ENCODE data around the gene PPP1R13L. TPM values are rescaled to one million over a fixed set of nuclear protein-coding genes. Genes with fewer than 3 reads are reported as not detected.

PPP1R13L gene
- total RNA-seq, 4 donors from 2014 or later: 28.5 to 298 (median 44.4) TPM

DNA sequence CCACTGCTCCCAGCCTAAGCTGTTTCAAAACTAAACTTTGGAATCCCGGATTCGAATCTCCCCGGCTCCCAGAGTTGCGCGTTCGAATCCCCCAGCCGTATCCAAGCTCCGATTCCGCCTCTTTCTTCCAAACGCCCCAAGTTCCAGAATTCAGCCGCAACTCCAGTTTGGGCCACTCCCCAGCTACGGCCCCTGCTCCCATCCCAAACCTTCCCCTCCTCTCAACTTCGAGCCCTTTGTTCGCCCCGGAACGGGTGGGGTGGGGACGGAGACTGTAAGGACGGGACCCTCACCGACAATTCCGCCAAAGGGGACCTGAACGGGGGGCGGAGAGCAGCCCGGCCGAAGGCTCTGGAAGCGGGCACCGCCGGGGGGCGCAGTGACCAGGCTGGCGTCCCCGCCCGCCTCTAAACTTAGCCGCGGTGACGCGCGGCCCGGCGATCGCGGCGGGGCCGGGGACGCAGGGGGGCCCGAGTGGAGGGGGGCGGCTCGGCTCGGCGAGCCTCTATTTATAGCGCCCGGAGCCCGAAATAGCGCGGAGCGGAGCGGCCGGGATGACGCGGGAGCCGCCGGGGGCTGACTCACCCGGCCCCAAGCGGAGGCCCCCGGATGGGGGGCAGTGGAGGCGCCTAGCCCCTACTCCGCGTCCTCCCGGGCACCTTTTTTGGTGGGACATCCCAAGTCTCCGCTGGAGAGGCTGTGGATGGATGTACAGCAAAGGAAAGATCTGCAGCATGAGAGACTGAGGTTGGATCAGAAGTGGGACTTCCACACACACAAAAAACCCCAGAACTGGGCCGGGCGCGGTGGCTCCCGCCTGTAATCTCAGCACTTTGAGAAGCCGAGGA is 23.7 kb upstream of the PPP1R13L start:
- no peaks in the 10 kb centered on the region for H3K36me3 ChIP-seq
- H3K9me3 ChIP-seq: no peaks in the 10 kb centered on the region
- peak overlapping the region; percentile 21 to 51 (median 32) for H3K4me3 ChIP-seq
- in situ Hi-C loops (cut with MboI; ENCODE audit: low pct_ligation_motif_present in 1 of 4, low pct_unique_long_range_greater_than_20kb in 1 of 4, low sequenced_read_pairs in 3 of 4) (no loop called here), intact Hi-C loops (cut with DNase I; ENCODE audit: low total_unique reads) (no loop called here)
- peak in 1 of 3 donors; percentile 29 for TF ChIP-seq POLR2AphosphoS5 (IDR thresholded peaks at IDR 0.05)
- TF ChIP-seq POLR2A (IDR thresholded peaks at IDR 0.05): no peak
- no peak for TF ChIP-seq EP300 (IDR thresholded peaks at IDR 0.05; ENCODE audit: low read depth)
- TF ChIP-seq, protein P1, sequence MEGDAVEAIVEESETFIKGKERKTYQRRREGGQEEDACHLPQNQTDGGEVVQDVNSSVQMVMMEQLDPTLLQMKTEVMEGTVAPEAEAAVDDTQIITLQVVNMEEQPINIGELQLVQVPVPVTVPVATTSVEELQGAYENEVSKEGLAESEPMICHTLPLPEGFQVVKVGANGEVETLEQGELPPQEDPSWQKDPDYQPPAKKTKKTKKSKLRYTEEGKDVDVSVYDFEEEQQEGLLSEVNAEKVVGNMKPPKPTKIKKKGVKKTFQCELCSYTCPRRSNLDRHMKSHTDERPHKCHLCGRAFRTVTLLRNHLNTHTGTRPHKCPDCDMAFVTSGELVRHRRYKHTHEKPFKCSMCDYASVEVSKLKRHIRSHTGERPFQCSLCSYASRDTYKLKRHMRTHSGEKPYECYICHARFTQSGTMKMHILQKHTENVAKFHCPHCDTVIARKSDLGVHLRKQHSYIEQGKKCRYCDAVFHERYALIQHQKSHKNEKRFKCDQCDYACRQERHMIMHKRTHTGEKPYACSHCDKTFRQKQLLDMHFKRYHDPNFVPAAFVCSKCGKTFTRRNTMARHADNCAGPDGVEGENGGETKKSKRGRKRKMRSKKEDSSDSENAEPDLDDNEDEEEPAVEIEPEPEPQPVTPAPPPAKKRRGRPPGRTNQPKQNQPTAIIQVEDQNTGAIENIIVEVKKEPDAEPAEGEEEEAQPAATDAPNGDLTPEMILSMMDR (IDR thresholded peaks at IDR 0.05): peak in 4 of 5 experiments; percentile 20 to 28 (median 24)
- peak overlapping the region; percentile 73 to 83 (median 77) for H3K27ac ChIP-seq
- WGBS, 2 donors (ENCODE audit: low coverage in 1 of 2): 1 to 10% methylated on average over 2 to 57 of the region's 73 CpGs
- DNase-seq: peak; percentile 52
- peaks cover 25% of the 10 kb centered on the region for H3K27me3 ChIP-seq
- H3K4me1 ChIP-seq: peaks cover 0 to 33% (median 23%) of the 10 kb centered on the region in 4 donors

DNA sequence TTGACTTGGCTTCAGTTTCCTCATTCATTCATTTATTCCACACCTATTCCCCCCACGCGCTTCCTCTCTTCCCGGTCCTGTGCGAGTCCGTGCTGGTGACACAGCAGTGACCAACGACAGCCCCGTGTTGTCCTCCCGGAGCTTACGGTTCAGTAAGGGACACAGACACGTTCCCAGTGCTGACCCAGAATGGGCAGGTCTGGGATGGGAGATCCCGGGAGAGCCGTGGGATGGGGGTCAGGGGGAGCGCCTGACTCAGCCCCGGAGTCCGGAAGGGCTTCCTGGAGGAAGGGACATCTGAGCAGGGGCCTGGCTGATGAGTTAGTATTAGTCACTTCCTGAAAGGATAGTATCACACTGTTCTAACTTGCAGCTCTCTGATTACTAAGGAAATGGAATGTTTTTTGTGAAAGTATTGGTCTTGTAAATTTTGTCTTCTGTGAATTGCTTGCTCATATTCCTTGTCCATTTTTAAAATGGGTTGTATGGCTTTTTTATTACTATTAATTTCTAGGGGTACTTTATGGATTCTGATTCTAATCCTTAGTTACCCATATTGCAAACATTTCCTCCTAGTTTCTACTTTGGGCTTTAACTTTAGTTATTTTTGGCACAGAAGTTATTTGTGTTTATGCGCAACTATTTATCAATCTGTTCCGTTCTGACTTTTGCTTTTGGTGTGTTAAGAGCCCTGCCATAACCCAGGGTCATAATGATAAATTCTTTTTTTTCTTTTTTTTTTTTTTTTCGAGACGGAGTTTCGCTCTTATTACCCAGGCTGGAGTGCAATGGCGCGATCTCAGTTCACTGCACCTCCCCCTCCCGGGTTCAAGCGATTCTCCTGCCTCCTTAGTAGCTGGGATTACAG is 19.6 kb upstream of the PPP1R13L start:
- 13 to 27% methylated on average over 5 to 24 of the region's 24 CpGs for WGBS, 2 donors (ENCODE audit: low coverage in 1 of 2)
- intact Hi-C loops (cut with DNase I; ENCODE audit: low total_unique reads): no loop called here
- no peaks in the 10 kb centered on the region for H3K36me3 ChIP-seq
- in situ Hi-C loops (cut with MboI; ENCODE audit: low pct_ligation_motif_present in 1 of 4, low pct_unique_long_range_greater_than_20kb in 1 of 4, low sequenced_read_pairs in 3 of 4): no loop called here
- peak overlapping the region in 3 of 4 donors; percentile 43 to 65 (median 46) for H3K4me3 ChIP-seq
- H3K27me3 ChIP-seq: peaks cover 19% of the 10 kb centered on the region
- peak overlapping the region; percentile 89 to 93 (median 91) for H3K27ac ChIP-seq
- peak; percentile 75 for DNase-seq
- H3K4me1 ChIP-seq: peaks cover 8 to 52% (median 31%) of the 10 kb centered on the region in 4 donors
- TF ChIP-seq POLR2AphosphoS5 (IDR thresholded peaks at IDR 0.05): peak in 2 of 3 donors; percentile 28 to 43
- TF ChIP-seq, protein P1 (IDR thresholded peaks at IDR 0.05): no peak
- H3K9me3 ChIP-seq: no peaks in the 10 kb centered on the region

DNA sequence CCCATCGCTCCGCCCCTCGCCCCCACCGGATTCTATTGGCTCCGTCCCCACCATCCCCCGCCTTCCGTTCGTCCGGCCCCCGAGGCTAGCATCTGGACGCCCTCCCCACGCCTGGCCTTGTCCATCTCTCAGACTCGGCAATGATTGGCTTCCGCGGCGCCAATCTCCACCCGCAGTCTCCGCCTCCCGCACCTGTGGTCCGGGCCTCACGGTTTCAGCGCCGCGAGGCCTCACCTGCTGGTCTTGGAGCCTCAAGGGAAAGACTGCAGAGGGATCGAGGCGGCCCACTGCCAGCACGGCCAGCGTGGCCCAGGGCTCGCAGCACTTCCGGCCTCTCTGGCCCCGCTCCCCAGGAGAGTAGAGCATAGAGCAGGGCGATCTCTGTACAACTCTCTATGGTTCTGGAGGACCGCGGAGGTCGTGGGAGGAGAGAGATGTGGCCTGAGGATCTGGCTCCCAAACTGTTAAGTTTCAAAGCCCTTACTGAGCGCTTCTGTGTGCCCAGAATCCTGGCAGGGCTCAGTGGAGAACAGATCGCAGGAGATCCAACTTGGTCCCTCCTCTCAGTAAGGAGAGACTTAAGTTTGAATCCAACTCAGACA is 18.8 kb upstream of the PPP1R13L start, which contains the start of gene ERCC1:
TSS of gene ERCC1 (minus strand) at position 329 of the 602 bp plus-strand sequence. CDS start 543 bp downstream, outside the sequence.
- in situ Hi-C loops (cut with MboI; ENCODE audit: low pct_ligation_motif_present in 1 of 4, low pct_unique_long_range_greater_than_20kb in 1 of 4, low sequenced_read_pairs in 3 of 4) (no loop called here), intact Hi-C loops (cut with DNase I; ENCODE audit: low total_unique reads) (no loop called here)
- Histone ChIP-seq H3K9me3 (no peaks in the 10 kb centered on the region), H3K27ac (peak within 1 kb of the TSS; percentile 89 to 93 (median 91)), H3K27me3 (peaks cover 12% of the 10 kb centered on the region), H3K4me3 (peak within 1 kb of the TSS; percentile 12 to 65 (median 44)), H3K36me3 (no peaks in the 10 kb centered on the region), H3K4me1 (peaks cover 8 to 46% (median 27%) of the 10 kb centered on the region in 4 donors)
- WGBS, 2 donors (ENCODE audit: low coverage in 1 of 2): 1% methylated on average over 33 of the region's 37 CpGs; no CpG with 5 or more reads in 1 of the 2 donors
- TF ChIP-seq, protein P1 (IDR thresholded peaks at IDR 0.05): no peak
- no peak for TF ChIP-seq EP300 (IDR thresholded peaks at IDR 0.05; ENCODE audit: low read depth)
- TF ChIP-seq POLR2A (IDR thresholded peaks at IDR 0.05): peak; percentile 83
- peak; percentile 79 to 90 (median 83) for TF ChIP-seq POLR2AphosphoS5 (IDR thresholded peaks at IDR 0.05)
- DNase-seq: no peak
